Thyroid gland (tissue), 4 donors: ENCODE data around the gene RCCD1.

Source experiments
- CTCF ChIP-seq, 6 experiments: fragments of 200-600 bp in 3 of 6; fragments of 450-650 bp in 3 of 6; sonication (generic) in 3 of 6; IDR thresholded peaks; one replicate each; pipeline ENCODE4 v1.5.1; 2016 to 2019; ENCODE audit warnings: antibody characterized with exemption in 6 of 6, mild to moderate bottlenecking in 2 of 6, inconsistent platforms in 1 of 6, moderate library complexity in 1 of 6
- POLR2A ChIP-seq, 2 donors: fragments of 450-650 bp; IDR thresholded peaks; one replicate each; pipeline ENCODE4 v1.6.1; 2017; ENCODE audit warnings: antibody characterized with exemption in 2 of 2, mild to moderate bottlenecking in 2 of 2, moderate library complexity in 1 of 2

- TF ChIP-seq POLR2A (IDR thresholded peaks at IDR 0.05): no peak
- no peak for TF ChIP-seq CTCF (IDR thresholded peaks at IDR 0.05)
Observed at GRCh38 chr15:90959894-90960293, 5.2 kb downstream of the RCCD1 start.
